Kidney (tissue), 14 donors: Measurements from ENCODE around the gene NDUFAF2. TPM values are rescaled to one million over a fixed set of nuclear protein-coding genes. Genes with fewer than 3 reads are reported as not detected.

Source experiments
- DNase-seq, 5 donors: peaks; one replicate each; pipeline ENCODE4 v3.0.0-alpha.2; 2013 to 2020
- FAIRE-seq: peaks from 2 replicates; lab custom pipeline; 2012; peaks lifted over from hg19 to GRCh38; lab: Jason Lieb, UNC
- H3K27ac ChIP-seq, 2 donors: one replicate each; pipeline ENCODE4 v1.7.0; 2013; ENCODE audit warnings: low read depth in 2 of 2, low read length in 2 of 2, inconsistent platforms in 1 of 2
- H3K27me3 ChIP-seq: one replicate; pipeline ENCODE4 v1.7.1; 2013; ENCODE audit warnings: low read length, inconsistent platforms; ENCODE audit not compliant: control insufficient read depth, insufficient read depth
- H3K36me3 ChIP-seq, 3 donors: one replicate each; pipeline versions ENCODE4 v1.7.0 to v1.7.1; 2013; ENCODE audit warnings: low read length in 3 of 3, control low read depth in 1 of 3, inconsistent platforms in 1 of 3; ENCODE audit not compliant: insufficient read depth in 3 of 3, control insufficient read depth in 2 of 3
- H3K4me1 ChIP-seq, 3 donors: one replicate each; pipeline versions ENCODE4 v1.7.0 to v1.7.1; 2013; ENCODE audit warnings: low read length in 3 of 3, inconsistent platforms in 1 of 3, low read depth in 1 of 3; ENCODE audit not compliant: control insufficient read depth in 2 of 3, insufficient read depth in 2 of 3
- H3K4me3 ChIP-seq, 3 donors: one replicate each; pipeline versions ENCODE4 v1.7.0 to v1.8.1; 2013; ENCODE audit warnings: low read length in 3 of 3, control low read depth in 1 of 3, inconsistent platforms in 1 of 3
- H3K9ac ChIP-seq, 3 donors: one replicate each; pipeline versions ENCODE4 v1.7.0 to v1.7.1; 2013; ENCODE audit warnings: low read length in 3 of 3, control low read depth in 1 of 3, inconsistent platforms in 1 of 3
- H3K9me3 ChIP-seq, 3 donors: one replicate each; pipeline versions ENCODE4 v1.7.0 to v1.7.1; 2013; ENCODE audit warnings: low read length in 3 of 3, control low read depth in 1 of 3, inconsistent platforms in 1 of 3; ENCODE audit not compliant: control insufficient read depth in 2 of 3, insufficient read depth in 1 of 3
- CTCF ChIP-seq: IDR thresholded peaks from 3 replicates; pipeline ENCODE4 v1.5.1; 2012; ENCODE audit warnings: mild to moderate bottlenecking, moderate library complexity, borderline replicate concordance; ENCODE audit not compliant: insufficient read depth; ENCODE audit errors: extremely low read depth
- intact Hi-C: fragments of 100-400 bp; cut with DNase I; formaldehyde crosslinking; loops from one replicate; pipeline ENCODE4 v1.11.1; 2022
- polyA plus RNA-seq: library from polyadenylated mRNA; stranded (reverse); fragments of 350-450 nt; fragmentation: Illumina TruSeq; extraction: RNeasy Lipid Tissue Mini Kit (QIAGEN cat#74804); gene quantifications from one replicate; pipeline ENCODE4 v1.2.3, GENCODE V29; 2014; ENCODE audit warnings: low read depth, low replicate concordance; ENCODE audit not compliant: insufficient read depth
- total RNA-seq: library from RNA; stranded (reverse); fragmentation: NEBNext Ultra II Directional; extraction: Animal tissue kit (Norgen Biotek cat#: 25700); gene quantifications from one replicate; pipeline ENCODE4 v1.2.1, GENCODE V29; 2021
- donor health status: control.
- donor health status: control.
- donor health status: control.
- donor health status: control.
- donor health status: control.
- donor health status: DM: yes; HTN: yes; CAD: no.
- donor health status: Normal renal cell carcinoma (clear cell type).

NDUFAF2 gene
- total and polyA plus RNA-seq, 2 donors from 2014 or later, result 23.7 to 47.5 TPM

DNA sequence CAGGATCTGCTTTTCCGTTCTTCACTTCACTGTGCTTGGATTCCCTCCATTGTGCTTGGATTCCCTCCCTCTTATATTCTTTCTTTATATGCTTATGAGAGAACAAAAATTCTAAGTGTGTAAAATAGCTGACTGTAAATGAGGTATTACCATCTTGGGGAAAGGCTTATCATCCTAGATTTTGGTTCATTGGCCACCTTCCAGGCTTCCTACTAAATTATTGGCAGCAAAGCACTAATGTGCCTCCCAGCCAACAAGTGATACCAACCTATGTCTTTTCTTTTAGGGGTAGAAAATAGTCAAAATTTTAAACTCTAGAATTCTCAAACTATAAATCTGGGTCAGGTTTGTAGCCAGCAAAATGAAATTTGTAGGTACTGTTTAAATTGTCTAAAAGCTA, 52.7 kb downstream of the NDUFAF2 start:
- Histone ChIP-seq H3K27ac (no peak overlapping the region), H3K36me3 (no peaks in the 10 kb centered on the region), H3K4me1 (no peaks in the 10 kb centered on the region), H3K9me3 (no peaks in the 10 kb centered on the region), H3K27me3 (no peaks in the 10 kb centered on the region), H3K9ac (no peak overlapping the region), H3K4me3 (no peak overlapping the region)
- DNase-seq (no peak), FAIRE-seq (no peak)
- intact Hi-C loops, result no loop called here
- TF ChIP-seq CTCF, result no peak

- H3K27ac ChIP-seq, result no peak overlapping the region
- no peaks in the 10 kb centered on the region for H3K4me1 ChIP-seq
- no peak overlapping the region for H3K4me3 ChIP-seq
- no peaks in the 10 kb centered on the region for H3K9me3 ChIP-seq
- intact Hi-C loops, result no loop called here
- no peaks in the 10 kb centered on the region for H3K36me3 ChIP-seq
- no peak for TF ChIP-seq CTCF
- FAIRE-seq (no peak), DNase-seq (no peak)
- H3K9ac ChIP-seq, result no peak overlapping the region
- no peaks in the 10 kb centered on the region for H3K27me3 ChIP-seq
Measured at GRCh38 chr5:61000887-61001286, 55.9 kb downstream of the NDUFAF2 start.

DNA sequence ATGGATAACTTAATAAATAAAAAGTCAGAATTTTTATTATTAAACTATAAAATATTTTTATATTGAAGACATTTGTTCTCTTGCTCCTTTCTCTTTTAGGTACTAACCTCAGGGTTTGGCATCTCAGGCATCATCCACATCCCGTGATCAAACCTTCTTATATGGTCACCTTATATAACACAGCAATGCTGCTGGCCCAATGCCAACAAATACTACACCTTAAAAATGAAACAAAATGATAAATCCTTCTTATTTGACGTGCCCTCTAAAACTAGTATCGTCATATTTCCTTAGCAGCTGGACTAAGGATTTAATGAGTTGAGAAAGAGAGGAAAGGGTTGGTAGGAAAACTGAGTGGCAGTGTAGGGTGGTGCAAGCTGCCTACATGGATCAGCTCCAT, 56.6 kb downstream of the NDUFAF2 start:
- Histone ChIP-seq H3K4me3 (no peak overlapping the region), H3K9me3 (no peaks in the 10 kb centered on the region), H3K4me1 (no peaks in the 10 kb centered on the region), H3K9ac (no peak overlapping the region), H3K36me3 (no peaks in the 10 kb centered on the region), H3K27ac (no peak overlapping the region), H3K27me3 (no peaks in the 10 kb centered on the region)
- intact Hi-C loops, result no loop called here
- FAIRE-seq, result no peak
- no peak for DNase-seq
- TF ChIP-seq CTCF, result no peak
